Glutamatergic neuron (in vitro differentiated cells): ENCODE results near the gene SHROOM3. TPM values are rescaled to one million over a fixed set of nuclear protein-coding genes. Genes with fewer than 3 reads are reported as not detected.

ENCODE experiments used
- DNase-seq: peaks from one replicate; pipeline ENCODE4 v3.0.0; 2022
- H3K27ac Mint-ChIP-seq: one replicate; pipeline ENCODE4 v1.8.0; 2020; ENCODE audit warnings: mild to moderate bottlenecking, mixed read lengths, inconsistent platforms; ENCODE audit not compliant: unreplicated experiment
- H3K27me3 Mint-ChIP-seq: one replicate; pipeline ENCODE4 v1.8.0; 2020; ENCODE audit warnings: mild to moderate bottlenecking, moderate library complexity, mixed read lengths, inconsistent platforms; ENCODE audit not compliant: unreplicated experiment
- H3K36me3 Mint-ChIP-seq: one replicate; pipeline ENCODE4 v1.8.0; 2020; ENCODE audit warnings: mild to moderate bottlenecking, mixed read lengths, inconsistent platforms; ENCODE audit not compliant: unreplicated experiment
- H3K4me1 Mint-ChIP-seq: one replicate; pipeline ENCODE4 v1.8.0; 2020; ENCODE audit warnings: mild to moderate bottlenecking, low read depth, mixed read lengths, inconsistent platforms; ENCODE audit not compliant: unreplicated experiment
- H3K4me3 Mint-ChIP-seq: one replicate; pipeline ENCODE4 v1.8.0; 2020; ENCODE audit warnings: mild to moderate bottlenecking, mixed read lengths, inconsistent platforms; ENCODE audit not compliant: unreplicated experiment
- H3K9me3 Mint-ChIP-seq: one replicate; pipeline ENCODE4 v1.8.0; 2020; ENCODE audit warnings: mild to moderate bottlenecking, moderate library complexity, mixed read lengths, inconsistent platforms; ENCODE audit not compliant: unreplicated experiment
- total RNA-seq: library from RNA; stranded (reverse); fragmentation: NEBNext Ultra II Directional; extraction: Animal tissue kit (Norgen Biotek cat#: 25700); gene quantifications from one replicate; pipeline ENCODE4 v1.2.1, GENCODE V29; 2021; ENCODE audit not compliant: unreplicated experiment
- TF ChIP-seq, protein P1 (sequence below): fragments of 200-600 bp; sonication (generic); IDR thresholded peaks from one replicate; pipeline ENCODE4 v1.5.0; 2021; ENCODE audit not compliant: partially characterized antibody, unreplicated experiment

SHROOM3 gene
- total RNA-seq, 1 donor from 2014 or later, result 1.9 TPM

DNA sequence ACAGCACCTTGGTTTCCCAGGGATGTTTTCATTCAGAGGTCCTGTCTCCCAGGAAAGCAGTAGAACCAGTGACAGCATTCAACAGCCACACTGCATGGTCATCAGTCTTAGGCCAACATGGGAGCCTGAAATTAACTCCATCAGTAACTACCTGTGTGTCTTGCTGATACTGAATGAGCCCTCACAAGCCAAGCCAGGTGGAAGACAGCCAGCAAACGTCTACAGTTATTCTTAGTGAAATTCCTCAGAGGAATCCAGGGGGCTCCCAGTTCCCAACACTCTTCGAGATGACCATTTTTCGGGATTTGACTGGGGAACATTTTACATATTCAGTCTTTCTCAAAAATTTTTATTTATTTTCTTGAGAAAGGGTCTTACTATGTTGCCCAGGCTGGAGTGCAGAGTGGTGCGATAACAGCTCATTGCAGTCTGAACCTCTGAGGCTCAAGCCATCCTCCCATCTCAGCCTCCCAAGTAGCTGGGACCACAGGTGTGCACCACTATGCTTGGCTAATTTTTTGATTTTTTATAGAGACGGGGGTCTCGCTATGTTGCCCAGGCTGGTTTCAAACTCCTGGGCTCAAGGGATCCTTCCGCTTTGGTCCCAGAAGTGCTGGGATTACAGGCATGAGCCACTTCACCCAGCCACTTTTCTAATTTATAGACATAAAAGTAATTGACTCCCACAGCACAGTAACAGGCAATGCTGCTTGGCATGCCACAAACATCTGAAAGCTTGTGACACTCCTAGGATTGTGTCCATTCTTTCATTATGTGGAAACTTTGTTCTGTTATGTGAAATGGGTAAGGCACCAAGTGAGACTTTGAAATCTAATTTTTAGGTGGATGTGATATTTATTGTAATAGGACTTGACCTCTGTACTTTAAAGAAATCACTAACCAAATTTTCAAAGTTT lies 346.0 kb downstream of the SHROOM3 start:
- Mint-ChIP-seq H3K27me3 (peaks cover 2% of the 10 kb centered on the region), H3K4me3 (no peak overlapping the region), H3K36me3 (peaks cover 4% of the 10 kb centered on the region), H3K9me3 (peaks cover 1% of the 10 kb centered on the region), H3K4me1 (no peaks in the 10 kb centered on the region), H3K27ac (no peak overlapping the region)
- TF ChIP-seq, protein P1, sequence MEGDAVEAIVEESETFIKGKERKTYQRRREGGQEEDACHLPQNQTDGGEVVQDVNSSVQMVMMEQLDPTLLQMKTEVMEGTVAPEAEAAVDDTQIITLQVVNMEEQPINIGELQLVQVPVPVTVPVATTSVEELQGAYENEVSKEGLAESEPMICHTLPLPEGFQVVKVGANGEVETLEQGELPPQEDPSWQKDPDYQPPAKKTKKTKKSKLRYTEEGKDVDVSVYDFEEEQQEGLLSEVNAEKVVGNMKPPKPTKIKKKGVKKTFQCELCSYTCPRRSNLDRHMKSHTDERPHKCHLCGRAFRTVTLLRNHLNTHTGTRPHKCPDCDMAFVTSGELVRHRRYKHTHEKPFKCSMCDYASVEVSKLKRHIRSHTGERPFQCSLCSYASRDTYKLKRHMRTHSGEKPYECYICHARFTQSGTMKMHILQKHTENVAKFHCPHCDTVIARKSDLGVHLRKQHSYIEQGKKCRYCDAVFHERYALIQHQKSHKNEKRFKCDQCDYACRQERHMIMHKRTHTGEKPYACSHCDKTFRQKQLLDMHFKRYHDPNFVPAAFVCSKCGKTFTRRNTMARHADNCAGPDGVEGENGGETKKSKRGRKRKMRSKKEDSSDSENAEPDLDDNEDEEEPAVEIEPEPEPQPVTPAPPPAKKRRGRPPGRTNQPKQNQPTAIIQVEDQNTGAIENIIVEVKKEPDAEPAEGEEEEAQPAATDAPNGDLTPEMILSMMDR, result no peak
- no peak for DNase-seq

DNA sequence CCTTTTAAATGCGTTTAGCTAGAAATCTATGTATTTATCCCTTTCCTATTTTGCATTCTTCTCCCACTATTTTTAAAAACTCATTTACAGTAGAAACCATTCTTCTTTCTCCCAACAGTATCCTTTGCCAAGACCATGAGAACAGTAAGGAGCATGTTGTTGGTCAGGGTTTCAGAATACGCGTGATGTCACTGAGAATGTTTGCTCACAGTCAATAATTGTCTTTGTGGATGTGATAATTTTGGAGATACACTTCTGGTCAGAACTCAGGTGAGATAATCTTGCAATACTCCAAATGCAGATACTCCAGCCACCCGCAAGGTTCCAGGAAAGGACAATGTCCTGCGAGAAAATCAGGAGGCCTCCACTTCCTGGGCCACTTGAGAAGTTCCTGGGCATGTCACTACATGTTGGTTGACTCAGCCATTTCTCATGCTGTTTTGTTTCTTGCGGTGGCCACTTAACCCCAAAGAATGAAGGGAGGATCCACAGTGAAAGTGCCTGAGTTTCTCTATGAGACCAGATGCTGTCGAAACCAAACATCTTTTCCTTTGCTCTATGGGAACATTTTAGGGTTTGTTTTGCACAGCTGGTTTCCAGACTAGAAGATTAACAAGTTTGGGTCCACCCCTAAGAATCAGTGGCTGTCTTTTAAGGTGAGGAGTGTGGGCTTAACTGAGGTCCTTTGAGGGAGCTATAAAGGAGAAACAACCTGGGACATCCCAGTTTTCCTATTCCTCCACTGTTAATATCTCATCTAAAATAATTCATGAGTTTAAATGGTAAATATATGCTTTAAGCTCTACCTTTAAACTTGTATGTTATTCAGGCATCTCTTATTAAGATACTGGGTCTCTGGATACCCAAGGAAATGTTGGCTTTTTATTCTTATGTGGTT lies 346.9 kb downstream of the SHROOM3 start:
- H3K27ac Mint-ChIP-seq, result no peak overlapping the region
- TF ChIP-seq, protein P1, result no peak
- H3K9me3 Mint-ChIP-seq, result peaks cover 1% of the 10 kb centered on the region
- peaks cover 2% of the 10 kb centered on the region for H3K36me3 Mint-ChIP-seq
- no peak overlapping the region for H3K4me3 Mint-ChIP-seq
- no peaks in the 10 kb centered on the region for H3K4me1 Mint-ChIP-seq
- peaks cover 2% of the 10 kb centered on the region for H3K27me3 Mint-ChIP-seq
- DNase-seq, result no peak

DNA sequence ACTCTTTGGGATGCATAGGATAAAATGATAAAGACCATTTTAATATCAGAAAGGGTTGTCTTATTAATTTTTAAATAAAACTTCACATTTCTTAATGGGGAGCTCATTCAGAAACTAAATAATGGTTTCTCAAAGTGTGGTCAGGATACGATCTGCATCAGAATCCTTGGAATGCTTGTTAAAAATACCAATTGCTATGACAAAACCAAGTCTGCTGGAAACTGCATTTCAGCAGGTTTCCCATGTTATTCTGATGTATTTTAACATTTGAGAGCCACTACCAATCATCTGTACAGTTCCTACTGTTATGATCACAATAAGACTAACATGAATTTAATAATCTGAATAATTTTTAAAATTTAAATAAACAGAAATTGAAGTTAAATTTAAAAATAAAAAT lies 347.8 kb downstream of the SHROOM3 start:
- H3K36me3 Mint-ChIP-seq, result no peaks in the 10 kb centered on the region
- no peak overlapping the region for H3K4me3 Mint-ChIP-seq
- H3K27ac Mint-ChIP-seq, result no peak overlapping the region
- H3K27me3 Mint-ChIP-seq, result peaks cover 4% of the 10 kb centered on the region
- TF ChIP-seq, protein P1, result no peak
- peaks cover 1% of the 10 kb centered on the region for H3K9me3 Mint-ChIP-seq
- DNase-seq, result no peak
- no peaks in the 10 kb centered on the region for H3K4me1 Mint-ChIP-seq

DNA sequence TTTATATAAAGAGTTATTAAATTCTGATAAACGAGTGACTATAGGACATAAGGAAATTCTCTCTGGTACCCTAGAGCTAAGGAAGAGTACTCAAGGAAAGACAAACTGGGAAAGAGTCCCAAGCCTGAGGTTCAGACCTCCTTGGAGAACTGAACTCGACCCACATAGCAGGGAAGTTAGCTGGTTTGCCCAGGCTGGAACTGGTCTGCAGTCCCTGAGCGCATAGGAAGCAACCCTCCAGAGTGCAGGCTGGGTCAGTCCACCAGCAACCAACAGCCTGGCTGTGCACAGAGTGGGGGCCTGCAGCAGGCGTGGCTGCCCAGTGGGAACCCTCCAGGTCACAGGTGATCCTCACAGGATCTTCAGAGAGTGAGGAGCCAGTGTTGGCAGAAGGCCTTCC lies 348.8 kb downstream of the SHROOM3 start:
- Mint-ChIP-seq H3K36me3 (peaks cover 1% of the 10 kb centered on the region), H3K9me3 (peaks cover 1% of the 10 kb centered on the region), H3K4me1 (no peaks in the 10 kb centered on the region), H3K27ac (no peak overlapping the region), H3K27me3 (peaks cover 4% of the 10 kb centered on the region), H3K4me3 (no peak overlapping the region)
- DNase-seq, result no peak
- TF ChIP-seq, protein P1, result no peak

DNA sequence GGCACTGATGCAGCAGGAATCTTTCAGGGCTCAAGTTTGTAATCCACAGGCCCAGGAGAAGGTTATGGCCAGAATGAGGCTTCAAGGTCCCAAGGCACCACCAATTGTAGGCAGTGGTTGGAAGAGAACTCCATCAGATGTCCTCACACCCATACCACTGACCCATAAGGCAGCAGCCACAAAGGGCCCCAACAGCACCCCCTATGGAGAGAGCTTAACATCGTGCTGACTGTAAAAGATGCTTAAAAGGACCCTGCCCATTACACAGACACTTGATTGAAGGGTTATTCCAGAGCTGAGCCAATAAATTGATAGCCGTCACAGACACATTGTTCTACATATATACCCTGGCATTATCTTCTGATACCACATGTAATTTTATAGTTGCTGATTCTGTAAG lies 349.2 kb downstream of the SHROOM3 start:
- Mint-ChIP-seq H3K36me3 (peaks cover 5% of the 10 kb centered on the region), H3K27me3 (peaks cover 4% of the 10 kb centered on the region), H3K27ac (no peak overlapping the region), H3K4me3 (no peak overlapping the region), H3K9me3 (peaks cover 4% of the 10 kb centered on the region), H3K4me1 (no peaks in the 10 kb centered on the region)
- no peak for DNase-seq
- TF ChIP-seq, protein P1, result no peak
